Loucy (cell line): ENCODE results near the gene FAM181B.

Experiments used
- H2AFZ ChIP-seq: fragments of 200-600 bp; sonication (generic); 2 replicates; pipeline ENCODE4 v1.6.0; 2016; ENCODE audit warnings: antibody characterized with exemption, mild to moderate bottlenecking, low read length, moderate library complexity
- H3F3A ChIP-seq: fragments of 200-600 bp; 2 replicates; pipeline ENCODE4 v1.6.0; 2016; ENCODE audit warnings: antibody characterized with exemption, low read depth, mild to moderate bottlenecking
- H3K27me3 ChIP-seq: fragments of 200-600 bp; sonication (generic); 2 replicates; pipeline ENCODE4 v1.6.1; 2014; ENCODE audit warnings: low read length, mild to moderate bottlenecking; ENCODE audit not compliant: insufficient read depth, poor library complexity, severe bottlenecking
- H3K36me3 ChIP-seq: fragments of 200-600 bp; sonication (generic); 2 replicates; pipeline ENCODE4 v1.6.1; 2016; ENCODE audit warnings: low read length; ENCODE audit not compliant: insufficient read depth
- H3K4me1 ChIP-seq: fragments of 200-600 bp; sonication (generic); 2 replicates; pipeline ENCODE4 v1.5.1; 2014; ENCODE audit warnings: low read length, mild to moderate bottlenecking; ENCODE audit not compliant: insufficient read depth, poor library complexity, severe bottlenecking
- H3K4me2 ChIP-seq: fragments of 200-600 bp; sonication (generic); 2 replicates; pipeline ENCODE4 v1.6.0; 2014; ENCODE audit warnings: antibody characterized with exemption, low read length, low read depth, mild to moderate bottlenecking; ENCODE audit not compliant: poor library complexity, severe bottlenecking
- H3K4me3 ChIP-seq: fragments of 200-600 bp; sonication (generic); 2 replicates; pipeline ENCODE4 v1.5.1; 2014; ENCODE audit warnings: low read length, mild to moderate bottlenecking, mixed read lengths; ENCODE audit not compliant: poor library complexity, severe bottlenecking
- H3K79me2 ChIP-seq: fragments of 200-600 bp; sonication (generic); 2 replicates; pipeline ENCODE4 v1.6.1; 2014; ENCODE audit warnings: low read length; ENCODE audit not compliant: insufficient read depth
- H3K9ac ChIP-seq: fragments of 200-600 bp; sonication (generic); 2 replicates; pipeline ENCODE4 v1.6.0; 2014; ENCODE audit warnings: mild to moderate bottlenecking, low read depth, low read length, moderate library complexity; ENCODE audit not compliant: poor library complexity, severe bottlenecking
- H3K9me2 ChIP-seq: fragments of 200-600 bp; sonication (generic); replicated peaks from 2 replicates; pipeline ENCODE4 v1.6.1; 2016; ENCODE audit warnings: low read depth, low read length, mixed read lengths
- H3K9me3 ChIP-seq: fragments of 200-600 bp; sonication (generic); 2 replicates; pipeline ENCODE4 v1.6.1; 2014; ENCODE audit warnings: mild to moderate bottlenecking, antibody characterized with exemption, low read length, low read depth; ENCODE audit not compliant: insufficient read depth
- H4K20me1 ChIP-seq: fragments of 200-600 bp; sonication (generic); 2 replicates; pipeline ENCODE4 v1.6.0; 2014; ENCODE audit warnings: antibody characterized with exemption, low read length, mild to moderate bottlenecking; ENCODE audit not compliant: insufficient read depth, poor library complexity, severe bottlenecking
- EZH2phosphoT487 ChIP-seq: fragments of 200-600 bp; IDR thresholded peaks from 2 replicates; pipeline ENCODE4 v1.6.1; 2018; ENCODE audit warnings: antibody characterized with exemption, mild to moderate bottlenecking, moderate library complexity, borderline replicate concordance
- TF ChIP-seq, protein P1 (sequence below): fragments of 200-600 bp; sonication (generic); conservative IDR thresholded peaks from 2 replicates; pipeline ENCODE4 v1.5.1; 2014; ENCODE audit warnings: mild to moderate bottlenecking, antibody characterized with exemption, low read length

FAM181B gene

DNA sequence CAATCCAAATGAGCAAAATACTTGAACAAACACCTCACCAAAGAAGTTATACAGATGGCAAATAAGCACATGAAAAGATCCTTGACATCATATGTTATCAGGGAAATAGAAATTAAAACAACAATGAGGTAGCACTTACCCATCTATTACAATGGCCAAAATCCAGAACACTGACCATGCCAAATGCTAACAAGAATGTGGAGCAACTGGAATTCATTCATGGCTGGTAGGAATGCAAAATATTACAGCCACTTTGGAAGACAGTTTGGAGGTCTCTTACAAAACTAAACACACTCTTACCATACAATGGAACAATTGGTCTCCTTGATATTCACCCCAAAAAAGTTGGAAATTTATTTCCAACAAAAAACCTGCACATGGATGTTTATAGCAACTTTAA, 19.1 kb upstream of the FAM181B start:
- Histone ChIP-seq H4K20me1 (no peaks in the 10 kb centered on the region), H3K4me3 (no peak overlapping the region), H3K9me2 (no peaks in the 10 kb centered on the region), H3K27me3 (no peaks in the 10 kb centered on the region), H3K9me3 (no peaks in the 10 kb centered on the region), H3K9ac (no peak overlapping the region), H3K79me2 (no peaks in the 10 kb centered on the region), H3K36me3 (no peaks in the 10 kb centered on the region), H3K4me2 (no peak overlapping the region), H2AFZ (no peak overlapping the region), H3K4me1 (peaks cover 6% of the 10 kb centered on the region), H3F3A (no peaks in the 10 kb centered on the region)
- no peak for TF ChIP-seq EZH2phosphoT487
- TF ChIP-seq, protein P1, sequence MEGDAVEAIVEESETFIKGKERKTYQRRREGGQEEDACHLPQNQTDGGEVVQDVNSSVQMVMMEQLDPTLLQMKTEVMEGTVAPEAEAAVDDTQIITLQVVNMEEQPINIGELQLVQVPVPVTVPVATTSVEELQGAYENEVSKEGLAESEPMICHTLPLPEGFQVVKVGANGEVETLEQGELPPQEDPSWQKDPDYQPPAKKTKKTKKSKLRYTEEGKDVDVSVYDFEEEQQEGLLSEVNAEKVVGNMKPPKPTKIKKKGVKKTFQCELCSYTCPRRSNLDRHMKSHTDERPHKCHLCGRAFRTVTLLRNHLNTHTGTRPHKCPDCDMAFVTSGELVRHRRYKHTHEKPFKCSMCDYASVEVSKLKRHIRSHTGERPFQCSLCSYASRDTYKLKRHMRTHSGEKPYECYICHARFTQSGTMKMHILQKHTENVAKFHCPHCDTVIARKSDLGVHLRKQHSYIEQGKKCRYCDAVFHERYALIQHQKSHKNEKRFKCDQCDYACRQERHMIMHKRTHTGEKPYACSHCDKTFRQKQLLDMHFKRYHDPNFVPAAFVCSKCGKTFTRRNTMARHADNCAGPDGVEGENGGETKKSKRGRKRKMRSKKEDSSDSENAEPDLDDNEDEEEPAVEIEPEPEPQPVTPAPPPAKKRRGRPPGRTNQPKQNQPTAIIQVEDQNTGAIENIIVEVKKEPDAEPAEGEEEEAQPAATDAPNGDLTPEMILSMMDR: no peak

DNA sequence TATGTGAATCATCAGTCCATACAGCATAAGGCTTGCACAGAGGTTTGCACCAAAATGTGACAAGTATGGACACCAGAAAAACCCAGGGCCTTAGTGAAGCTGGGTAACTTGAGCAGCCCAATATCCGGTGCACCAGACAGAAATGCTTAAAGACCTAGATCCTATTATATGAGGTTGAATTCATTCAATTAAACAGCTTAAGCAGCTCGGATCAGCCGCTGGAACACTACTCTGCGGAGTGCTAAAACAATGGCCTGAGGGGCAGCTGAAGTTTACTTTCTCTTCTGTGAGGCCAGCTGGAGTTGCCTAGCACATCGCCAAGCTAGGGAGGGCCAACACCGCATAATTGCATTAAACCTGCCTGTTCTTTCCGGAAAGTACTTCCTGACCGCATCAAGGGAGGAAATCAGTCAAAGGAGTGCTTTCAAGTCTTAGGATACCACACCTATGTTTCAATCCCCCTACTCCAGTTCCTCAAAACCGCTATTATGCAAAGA, 17.0 kb upstream of the FAM181B start:
- no peaks in the 10 kb centered on the region for H3F3A ChIP-seq
- no peaks in the 10 kb centered on the region for H4K20me1 ChIP-seq
- peak overlapping the region; percentile 65 for H3K4me2 ChIP-seq
- peak overlapping the region; percentile 57; the same call in 1 of the 2 replicates for H2AFZ ChIP-seq
- H3K4me1 ChIP-seq: peaks cover 6% of the 10 kb centered on the region
- H3K4me3 ChIP-seq: peak overlapping the region; percentile 53
- TF ChIP-seq, protein P1: no peak
- TF ChIP-seq EZH2phosphoT487: no peak
- no peaks in the 10 kb centered on the region for H3K79me2 ChIP-seq
- H3K27me3 ChIP-seq: no peaks in the 10 kb centered on the region
- no peaks in the 10 kb centered on the region for H3K9me3 ChIP-seq
- no peaks in the 10 kb centered on the region for H3K9me2 ChIP-seq
- no peak overlapping the region for H3K9ac ChIP-seq
- no peaks in the 10 kb centered on the region for H3K36me3 ChIP-seq

DNA sequence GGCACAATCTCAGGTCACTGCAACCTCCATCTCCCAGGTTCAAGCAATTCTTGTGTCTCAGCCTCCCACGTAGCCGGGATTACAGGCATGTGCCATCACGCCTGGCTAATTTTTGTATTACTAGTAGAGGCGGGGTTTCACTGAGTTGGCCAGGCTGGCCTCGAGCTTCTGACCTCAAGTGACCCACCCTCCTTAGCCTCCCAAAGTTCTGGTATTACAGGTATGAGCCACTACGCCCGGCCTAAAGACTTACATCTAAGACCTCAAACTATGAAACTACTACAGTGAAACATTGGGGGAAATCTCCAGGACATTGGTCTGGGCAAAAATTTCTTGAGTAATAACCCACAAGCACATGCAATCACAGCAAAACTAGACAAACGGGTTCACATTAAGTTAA, 13.8 kb upstream of the FAM181B start:
- Histone ChIP-seq H3K4me3 (no peak overlapping the region), H3K36me3 (no peaks in the 10 kb centered on the region), H3K9me2 (no peaks in the 10 kb centered on the region), H3K79me2 (no peaks in the 10 kb centered on the region), H3K9ac (no peak overlapping the region), H3K9me3 (no peaks in the 10 kb centered on the region), H3K27me3 (no peaks in the 10 kb centered on the region), H2AFZ (no peak overlapping the region), H3K4me2 (no peak overlapping the region), H3F3A (no peaks in the 10 kb centered on the region), H4K20me1 (no peaks in the 10 kb centered on the region), H3K4me1 (peaks cover 6% of the 10 kb centered on the region)
- TF ChIP-seq, protein P1: no peak
- no peak for TF ChIP-seq EZH2phosphoT487
